Measurements from ENCODE around the gene NPEPL1.
"Not testable (repeated sequence)": the region's sequence is repeated elsewhere in the genome, so short reads cannot be mapped to it uniquely, and the experiment has no call there.

Gene NPEPL1

GRCh38 chr20:58720890-58721289 is 28.3 kb downstream of the NPEPL1 start:
- Histone ChIP-seq H3K27me3 (ENCODE audit: control insufficient read depth in 1 of 2, insufficient read depth in 2 of 2, low read length in 2 of 2) (no peaks in the 10 kb centered on the region), H3K36me3 (ENCODE audit: insufficient read depth, low read length) (no peaks in the 10 kb centered on the region), H3K4me1 (ENCODE audit: insufficient read depth, low read length) (no peaks in the 10 kb centered on the region), H3K9me3 (ENCODE audit: low read length) (no peaks in the 10 kb centered on the region), H3K4me3 (ENCODE audit: low read depth in 1 of 2, low read length in 2 of 2) (no peak overlapping the region), H3K9ac (ENCODE audit: low read length) (no peak overlapping the region), H3K27ac (ENCODE audit: low read depth, low read length) (no peak overlapping the region)

- no peaks in the 10 kb centered on the region for H3K36me3 ChIP-seq (ENCODE audit: insufficient read depth, low read length)
- no peak overlapping the region for H3K27ac ChIP-seq (ENCODE audit: low read depth, low read length)
- no peaks in the 10 kb centered on the region for H3K4me1 ChIP-seq (ENCODE audit: insufficient read depth, low read length)
- H3K27me3 ChIP-seq (ENCODE audit: control insufficient read depth in 1 of 2, insufficient read depth in 2 of 2, low read length in 2 of 2) = no peaks in the 10 kb centered on the region
- no peak overlapping the region for H3K9ac ChIP-seq (ENCODE audit: low read length)
- no peak overlapping the region for H3K4me3 ChIP-seq (ENCODE audit: low read depth in 1 of 2, low read length in 2 of 2)
- H3K9me3 ChIP-seq (ENCODE audit: low read length) = no peaks in the 10 kb centered on the region
Measured at GRCh38 chr20:58721951-58722778, 29.6 kb downstream of the NPEPL1 start.

- Histone ChIP-seq H3K9ac (ENCODE audit: low read length) (no peak overlapping the region), H3K4me3 (ENCODE audit: low read depth in 1 of 2, low read length in 2 of 2) (no peak overlapping the region), H3K9me3 (ENCODE audit: low read length) (no peaks in the 10 kb centered on the region), H3K4me1 (ENCODE audit: insufficient read depth, low read length) (no peaks in the 10 kb centered on the region), H3K27me3 (ENCODE audit: control insufficient read depth in 1 of 2, insufficient read depth in 2 of 2, low read length in 2 of 2) (no peaks in the 10 kb centered on the region), H3K36me3 (ENCODE audit: insufficient read depth, low read length) (no peaks in the 10 kb centered on the region), H3K27ac (ENCODE audit: low read depth, low read length) (no peak overlapping the region)
Measured at GRCh38 chr20:58722877-58723627, 30.5 kb downstream of the NPEPL1 start.

GRCh38 chr20:58723628-58723984 is 31.0 kb downstream of the NPEPL1 start:
- Histone ChIP-seq H3K27me3 (ENCODE audit: control insufficient read depth in 1 of 2, insufficient read depth in 2 of 2, low read length in 2 of 2) (no peaks in the 10 kb centered on the region), H3K27ac (ENCODE audit: low read depth, low read length) (no peak overlapping the region), H3K9me3 (ENCODE audit: low read length) (no peaks in the 10 kb centered on the region), H3K4me1 (ENCODE audit: insufficient read depth, low read length) (no peaks in the 10 kb centered on the region), H3K36me3 (ENCODE audit: insufficient read depth, low read length) (no peaks in the 10 kb centered on the region), H3K9ac (ENCODE audit: low read length) (no peak overlapping the region), H3K4me3 (ENCODE audit: low read depth in 1 of 2, low read length in 2 of 2) (no peak overlapping the region)

- not testable (repeated sequence) for H3K27ac ChIP-seq (ENCODE audit: low read depth, low read length); H3K36me3 ChIP-seq (ENCODE audit: insufficient read depth, low read length); H3K4me1 ChIP-seq (ENCODE audit: insufficient read depth, low read length); H3K27me3 ChIP-seq (ENCODE audit: control insufficient read depth in 1 of 2, insufficient read depth in 2 of 2, low read length in 2 of 2); H3K9me3 ChIP-seq (ENCODE audit: low read length); H3K9ac ChIP-seq (ENCODE audit: low read length); H3K4me3 ChIP-seq (ENCODE audit: low read depth in 1 of 2, low read length in 2 of 2)
Measured at GRCh38 chr20:58726156-58726555, 33.6 kb downstream of the NPEPL1 start.

- H3K4me1 ChIP-seq (ENCODE audit: insufficient read depth, low read length) = no peaks in the 10 kb centered on the region
- H3K27ac ChIP-seq (ENCODE audit: low read depth, low read length) = no peak overlapping the region
- no peaks in the 10 kb centered on the region for H3K27me3 ChIP-seq (ENCODE audit: control insufficient read depth in 1 of 2, insufficient read depth in 2 of 2, low read length in 2 of 2)
- no peaks in the 10 kb centered on the region for H3K36me3 ChIP-seq (ENCODE audit: insufficient read depth, low read length)
- H3K4me3 ChIP-seq (ENCODE audit: low read depth in 1 of 2, low read length in 2 of 2) = no peak overlapping the region
- H3K9me3 ChIP-seq (ENCODE audit: low read length) = no peaks in the 10 kb centered on the region
- H3K9ac ChIP-seq (ENCODE audit: low read length) = no peak overlapping the region
Measured at GRCh38 chr20:58731192-58731591, 38.6 kb downstream of the NPEPL1 start.

DNA sequence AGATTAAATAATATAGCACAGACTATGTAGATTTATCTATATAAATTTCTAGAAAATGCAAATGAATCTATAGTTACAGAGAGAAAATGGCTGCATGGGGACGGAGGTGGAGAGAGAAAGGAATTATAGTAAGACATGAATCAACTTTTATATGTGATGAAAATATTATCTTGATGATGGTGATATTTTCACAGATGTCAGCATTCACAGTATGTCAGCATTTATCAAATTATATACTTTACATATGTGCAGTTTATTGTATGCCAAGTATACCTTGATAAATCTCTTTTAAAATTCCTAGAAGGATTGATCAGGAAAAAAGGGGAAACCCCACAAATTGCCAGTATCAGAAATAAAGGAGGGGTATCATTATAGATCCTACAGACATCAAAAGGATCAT is 44.6 kb downstream of the NPEPL1 start:
- no peak overlapping the region for H3K4me3 ChIP-seq (ENCODE audit: low read depth in 1 of 2, low read length in 2 of 2)
- H3K27me3 ChIP-seq (ENCODE audit: control insufficient read depth in 1 of 2, insufficient read depth in 2 of 2, low read length in 2 of 2) = no peaks in the 10 kb centered on the region
- no peak overlapping the region for H3K9ac ChIP-seq (ENCODE audit: low read length)
- no peaks in the 10 kb centered on the region for H3K4me1 ChIP-seq (ENCODE audit: insufficient read depth, low read length)
- H3K27ac ChIP-seq (ENCODE audit: low read depth, low read length) = no peak overlapping the region
- no peaks in the 10 kb centered on the region for H3K36me3 ChIP-seq (ENCODE audit: insufficient read depth, low read length)
- H3K9me3 ChIP-seq (ENCODE audit: low read length) = no peaks in the 10 kb centered on the region

- Histone ChIP-seq H3K4me1 (ENCODE audit: insufficient read depth, low read length) (no peaks in the 10 kb centered on the region), H3K27ac (ENCODE audit: low read depth, low read length) (no peak overlapping the region)
Measured at GRCh38 chr20:58740356-58741308, 48.0 kb downstream of the NPEPL1 start.

GRCh38 chr20:58741384-58741783 is 48.8 kb downstream of the NPEPL1 start:
- Histone ChIP-seq H3K9ac (ENCODE audit: low read length) (no peak overlapping the region), H3K27ac (ENCODE audit: low read depth, low read length) (no peak overlapping the region), H3K9me3 (ENCODE audit: low read length) (no peaks in the 10 kb centered on the region), H3K36me3 (ENCODE audit: insufficient read depth, low read length) (no peaks in the 10 kb centered on the region), H3K4me1 (ENCODE audit: insufficient read depth, low read length) (no peaks in the 10 kb centered on the region), H3K4me3 (ENCODE audit: low read depth in 1 of 2, low read length in 2 of 2) (no peak overlapping the region), H3K27me3 (ENCODE audit: control insufficient read depth in 1 of 2, insufficient read depth in 2 of 2, low read length in 2 of 2) (peaks cover 0 to 5% of the 10 kb centered on the region in 2 donors)

More at GRCh38 chr20:58740356-58741308, 48.0 kb downstream of the NPEPL1 start:
- no peaks in the 10 kb centered on the region for H3K36me3 ChIP-seq (ENCODE audit: insufficient read depth, low read length)
- peaks cover 0 to 3% of the 10 kb centered on the region in 2 donors for H3K27me3 ChIP-seq (ENCODE audit: control insufficient read depth in 1 of 2, insufficient read depth in 2 of 2, low read length in 2 of 2)
- H3K9me3 ChIP-seq (ENCODE audit: low read length) = no peaks in the 10 kb centered on the region
- H3K9ac ChIP-seq (ENCODE audit: low read length) = no peak overlapping the region
- no peak overlapping the region for H3K4me3 ChIP-seq (ENCODE audit: low read depth in 1 of 2, low read length in 2 of 2)

DNA sequence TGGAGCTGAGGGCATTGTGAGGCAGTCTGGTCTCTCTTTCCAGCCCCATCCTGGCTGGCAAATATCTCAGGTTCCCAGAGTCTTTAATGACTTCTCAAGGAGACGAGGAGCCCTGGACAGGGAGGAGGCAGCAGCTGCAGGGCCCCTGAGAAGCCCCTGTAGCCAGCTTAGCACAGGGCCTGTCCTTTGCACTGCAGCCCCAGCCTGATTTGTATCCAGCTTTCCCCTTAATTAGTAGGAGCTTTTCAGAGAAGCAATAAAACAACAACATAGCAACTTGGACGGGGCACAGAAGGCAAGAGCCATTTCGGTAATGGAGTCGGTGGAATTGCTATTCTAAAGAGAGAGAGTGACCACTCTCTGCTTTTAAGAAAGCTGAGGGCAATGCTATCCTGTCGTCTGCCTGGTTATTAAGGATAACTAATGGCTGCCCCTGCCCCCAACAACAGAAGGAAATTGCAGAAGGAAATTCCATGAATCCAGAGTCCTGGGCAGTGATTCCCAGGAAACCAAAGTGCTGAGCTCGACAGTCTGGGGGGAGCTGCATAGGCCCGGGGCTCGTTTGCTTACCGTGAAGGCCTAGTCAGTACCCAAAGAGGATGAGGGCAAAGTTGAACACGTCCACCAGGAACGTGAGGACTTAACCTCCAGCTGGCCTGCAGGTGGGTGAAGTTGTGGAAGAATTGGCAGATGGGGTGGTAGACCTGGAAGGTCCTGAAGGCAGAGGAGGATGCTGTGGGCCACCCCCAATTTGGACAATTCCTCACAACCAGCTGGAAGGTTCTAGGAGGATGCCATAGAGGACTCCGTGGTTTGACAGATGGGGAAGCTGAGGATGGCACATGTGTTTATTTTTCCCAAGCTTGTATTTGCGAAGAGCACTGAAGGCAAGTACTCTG is 50.3 kb downstream of the NPEPL1 start:
- Histone ChIP-seq H3K4me1 (ENCODE audit: insufficient read depth, low read length) (peaks cover 5% of the 10 kb centered on the region), H3K36me3 (ENCODE audit: insufficient read depth, low read length) (no peaks in the 10 kb centered on the region), H3K27me3 (ENCODE audit: control insufficient read depth in 1 of 2, insufficient read depth in 2 of 2, low read length in 2 of 2) (peaks cover 0 to 5% of the 10 kb centered on the region in 2 donors)

More for the DNA sequence above, 50.3 kb downstream of the NPEPL1 start:
- Histone ChIP-seq H3K9me3 (ENCODE audit: low read length) (no peaks in the 10 kb centered on the region), H3K9ac (ENCODE audit: low read length) (no peak overlapping the region), H3K27ac (ENCODE audit: low read depth, low read length) (no peak overlapping the region), H3K4me3 (ENCODE audit: low read depth in 1 of 2, low read length in 2 of 2) (no peak overlapping the region)
